ENCODE results near the gene CFLAR. TPM values are rescaled to one million over a fixed set of nuclear protein-coding genes. Genes with fewer than 3 reads are reported as not detected.
"Not testable (repeated sequence)": the region's sequence is repeated elsewhere in the genome, so short reads cannot be mapped to it uniquely, and the experiment has no call there.

The CFLAR gene
- total and polyA plus RNA-seq, 2 of the 13 experiments (the other 11 are each of a cell fraction or from before 2014, with no cell fraction given) = 43.8 to 92.1 TPM

DNA sequence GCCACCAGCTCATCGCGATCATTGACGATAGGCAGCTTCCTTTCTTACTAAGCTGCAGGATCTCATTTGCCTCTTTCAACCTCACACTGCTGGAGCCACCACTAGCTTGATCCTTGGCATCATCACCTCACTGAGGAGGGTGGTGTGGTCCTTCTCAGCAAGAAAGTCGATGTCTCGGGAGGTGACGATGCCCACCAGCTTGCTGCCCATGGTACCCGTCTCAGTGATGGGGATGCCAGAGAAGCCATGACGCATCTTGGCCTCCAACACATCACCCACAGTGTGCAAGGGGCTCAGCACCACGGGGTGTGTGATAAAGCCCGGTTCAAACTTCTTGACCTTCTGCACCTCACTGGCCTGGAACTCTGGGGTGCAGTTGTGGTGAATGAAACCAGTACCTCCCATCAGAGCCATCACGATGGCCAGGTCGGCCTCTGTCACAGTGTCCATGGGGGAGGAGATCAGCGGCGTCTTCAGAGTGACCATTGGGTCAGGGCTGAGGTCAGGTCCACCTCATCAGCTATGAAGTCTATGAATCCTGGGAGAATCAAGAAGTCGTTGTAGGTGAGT lies 22.5 kb downstream of the CFLAR start:
- no peak overlapping the region for H3K4me3 ChIP-seq (replicated peaks in 1 of 3; ENCODE audit: insufficient read depth in 1 of 3, low read depth in 2 of 3, low read length in 3 of 3)
- ATAC-seq (no peak; the same call in 2 of the 3 replicates), DNase-seq (ENCODE audit: low spot score) (no peak), FAIRE-seq (no peak)
- intact Hi-C loops (cut with micrococcal nuclease; ENCODE audit: unreplicated experiment) = no loop called here
- H4K20me1 ChIP-seq (ENCODE audit: insufficient read depth, low read length) = no peaks in the 10 kb centered on the region
- in situ Hi-C loops (cut with HindIII; ENCODE audit: extremely low pct_ligation_motif_present, low pct_unique_long_range_greater_than_20kb) = no loop called here
- H3K27ac ChIP-seq (ENCODE audit: extremely low read length, insufficient read depth, low read length) = no peak overlapping the region
- H2AFZ ChIP-seq (ENCODE audit: low read length) = no peak overlapping the region
- ChIA-PET POLR2A (interaction anchor here (1.2 kb wide), 1 partner anchor 9 kb away, joined by 3 read pairs; no protein-coding TSS in a partner anchor), CTCF (ENCODE audit: low intra/inter-chr PET ratio, low total read pairs) (no interaction called here)
- H3K9ac ChIP-seq (ENCODE audit: insufficient read depth, low read depth, low read length) = no peak overlapping the region
- BruUV-seq (replicated peaks) = no TSS peak
- no peaks in the 10 kb centered on the region for H3K4me1 ChIP-seq (ENCODE audit: insufficient read depth, low read length)
- H3K27me3 ChIP-seq (ENCODE audit: control insufficient read depth in 1 of 2, insufficient read depth in 2 of 2, low read length in 2 of 2) = no peaks in the 10 kb centered on the region
- WGBS (ENCODE audit: low lambda C conversion rate) = 95% methylated on average over 14 of the region's 15 CpGs
- no peak overlapping the region for H3K4me2 ChIP-seq (ENCODE audit: low read depth, low read length)
- H3K79me2 ChIP-seq (ENCODE audit: insufficient read depth, low read length) = peaks cover 4% of the 10 kb centered on the region
- TF ChIP-seq ZNF83 (CRISPR knock-in tag; IDR thresholded peaks at IDR 0.05; ENCODE audit: borderline replicate concordance) = no peak
- no peaks in the 10 kb centered on the region for H3K9me3 ChIP-seq (ENCODE audit: low read length)
- peaks cover 32 to 55% of the 10 kb centered on the region in 2 experiments for H3K36me3 ChIP-seq (replicated peaks in 1 of 2; ENCODE audit: control insufficient read depth in 1 of 2, insufficient read depth in 2 of 2, low read length in 2 of 2)

DNA sequence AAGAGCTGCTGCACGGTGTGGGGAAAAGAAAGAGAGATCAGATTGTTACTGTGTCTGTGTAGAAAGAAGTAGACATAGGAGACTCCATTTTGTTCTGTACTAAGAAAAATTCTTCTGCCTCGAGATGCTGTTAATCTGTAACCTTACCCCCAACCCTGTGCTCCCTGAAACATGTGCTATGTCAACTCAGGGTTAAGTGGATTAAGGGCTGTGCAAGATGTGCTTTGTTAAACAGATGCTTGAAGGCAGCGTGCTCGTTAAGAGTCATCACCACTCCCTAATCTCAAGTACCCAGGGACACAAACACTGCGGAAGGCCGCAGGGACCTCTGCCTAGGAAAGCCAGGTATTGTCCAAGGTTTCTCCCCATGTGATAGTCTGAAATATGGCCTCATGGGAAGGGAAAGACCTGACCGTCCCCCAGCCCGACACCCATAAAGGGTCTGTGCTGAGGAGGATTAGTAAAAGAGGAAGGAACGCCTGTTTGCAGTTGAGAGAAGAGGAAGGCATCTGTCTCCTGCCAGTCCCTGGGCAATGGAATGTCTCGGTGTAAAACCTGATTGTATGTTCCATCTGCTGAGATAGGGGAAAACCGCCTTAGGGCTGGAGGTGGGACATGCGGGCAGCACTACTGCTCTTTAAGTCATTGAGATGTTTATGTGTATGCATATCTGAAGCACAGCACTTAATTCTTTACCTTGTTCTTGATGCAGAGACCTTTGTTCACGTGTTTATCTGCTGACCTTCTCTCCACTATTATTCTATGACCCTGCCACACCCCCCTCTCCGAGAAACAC lies 23.2 kb downstream of the CFLAR start:
- WGBS (ENCODE audit: low lambda C conversion rate) = 90% methylated on average over 14 of the region's 14 CpGs
- H3K4me3 ChIP-seq (replicated peaks in 1 of 3; ENCODE audit: insufficient read depth in 1 of 3, low read depth in 2 of 3, low read length in 3 of 3); H3K27ac ChIP-seq (ENCODE audit: extremely low read length, insufficient read depth, low read length); H3K27me3 ChIP-seq (ENCODE audit: control insufficient read depth in 1 of 2, insufficient read depth in 2 of 2, low read length in 2 of 2); H4K20me1 ChIP-seq (ENCODE audit: insufficient read depth, low read length); CTCF ChIA-PET (ENCODE audit: low intra/inter-chr PET ratio, low total read pairs); H3K9me3 ChIP-seq (ENCODE audit: low read length); H3K4me1 ChIP-seq (ENCODE audit: insufficient read depth, low read length); in situ Hi-C loops (cut with HindIII; ENCODE audit: extremely low pct_ligation_motif_present, low pct_unique_long_range_greater_than_20kb); DNase-seq (ENCODE audit: low spot score); H3K9ac ChIP-seq (ENCODE audit: insufficient read depth, low read depth, low read length); intact Hi-C loops (cut with micrococcal nuclease; ENCODE audit: unreplicated experiment); BruUV-seq (replicated peaks); H3K4me2 ChIP-seq (ENCODE audit: low read depth, low read length); H3K79me2 ChIP-seq (ENCODE audit: insufficient read depth, low read length); ATAC-seq; FAIRE-seq; H2AFZ ChIP-seq (ENCODE audit: low read length): not testable (repeated sequence)
- POLR2A ChIA-PET = interaction anchor here (1.2 kb wide), 1 partner anchor 8 kb away, joined by 3 read pairs; no protein-coding TSS in a partner anchor
- peaks cover 32 to 53% of the 10 kb centered on the region in 2 experiments for H3K36me3 ChIP-seq (replicated peaks in 1 of 2; ENCODE audit: control insufficient read depth in 1 of 2, insufficient read depth in 2 of 2, low read length in 2 of 2)
